Measurements from ENCODE around the gene JOSD2. TPM values are rescaled to one million over a fixed set of nuclear protein-coding genes. Genes with fewer than 3 reads are reported as not detected.
A peak's percentile ranks its signal among the peaks of the same experiment; 100 is the strongest.

Gene JOSD2
- total RNA-seq, 1 experiment from 2014 or later = 27.9 TPM

DNA sequence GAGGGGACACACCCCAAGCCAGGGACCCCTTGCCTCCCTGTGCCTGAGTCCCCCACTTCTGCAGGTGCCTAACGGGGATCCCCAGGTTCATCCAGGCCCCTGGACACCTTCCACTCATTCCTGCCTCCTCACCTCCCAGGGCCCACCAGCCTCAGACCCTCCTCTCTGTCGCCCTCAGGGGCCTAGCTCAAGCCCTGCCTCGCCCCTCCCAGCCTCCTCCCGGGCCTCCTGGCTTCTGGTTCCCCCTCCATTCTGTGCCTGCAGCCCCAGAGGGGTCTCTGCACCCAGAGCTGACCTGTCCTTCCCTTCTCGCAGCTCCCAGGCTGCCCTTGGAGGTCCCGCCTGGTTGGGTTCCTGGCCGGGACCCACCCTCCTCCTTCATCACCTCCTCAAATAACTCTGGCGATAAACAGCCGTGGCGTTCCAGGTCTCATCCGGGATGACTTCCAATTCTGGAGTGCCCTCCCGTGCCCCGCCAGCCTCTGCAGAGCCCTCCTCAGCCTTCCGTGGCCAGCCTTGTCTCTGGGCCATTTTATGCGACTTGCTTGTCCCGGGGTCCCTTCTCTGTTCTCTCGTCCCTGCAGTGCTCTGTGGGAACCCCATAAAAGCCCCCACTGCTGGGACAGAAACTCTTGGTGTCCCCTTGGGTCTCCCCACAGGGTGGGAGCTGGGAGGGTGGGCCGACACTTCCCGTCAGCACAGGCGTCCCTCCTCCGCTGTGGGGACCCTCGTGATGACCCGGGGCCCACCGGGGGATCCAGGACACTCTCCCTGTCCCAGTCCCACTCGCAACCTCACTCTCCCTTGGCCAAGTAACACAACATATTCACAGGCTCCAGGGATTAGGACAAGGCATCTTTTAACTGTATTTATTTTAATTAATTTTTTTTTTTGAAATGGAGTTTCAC, 9.2 kb downstream of the JOSD2 start:
- no peaks in the 10 kb centered on the region for H3K9me3 ChIP-seq
- TF ChIP-seq, protein P1, sequence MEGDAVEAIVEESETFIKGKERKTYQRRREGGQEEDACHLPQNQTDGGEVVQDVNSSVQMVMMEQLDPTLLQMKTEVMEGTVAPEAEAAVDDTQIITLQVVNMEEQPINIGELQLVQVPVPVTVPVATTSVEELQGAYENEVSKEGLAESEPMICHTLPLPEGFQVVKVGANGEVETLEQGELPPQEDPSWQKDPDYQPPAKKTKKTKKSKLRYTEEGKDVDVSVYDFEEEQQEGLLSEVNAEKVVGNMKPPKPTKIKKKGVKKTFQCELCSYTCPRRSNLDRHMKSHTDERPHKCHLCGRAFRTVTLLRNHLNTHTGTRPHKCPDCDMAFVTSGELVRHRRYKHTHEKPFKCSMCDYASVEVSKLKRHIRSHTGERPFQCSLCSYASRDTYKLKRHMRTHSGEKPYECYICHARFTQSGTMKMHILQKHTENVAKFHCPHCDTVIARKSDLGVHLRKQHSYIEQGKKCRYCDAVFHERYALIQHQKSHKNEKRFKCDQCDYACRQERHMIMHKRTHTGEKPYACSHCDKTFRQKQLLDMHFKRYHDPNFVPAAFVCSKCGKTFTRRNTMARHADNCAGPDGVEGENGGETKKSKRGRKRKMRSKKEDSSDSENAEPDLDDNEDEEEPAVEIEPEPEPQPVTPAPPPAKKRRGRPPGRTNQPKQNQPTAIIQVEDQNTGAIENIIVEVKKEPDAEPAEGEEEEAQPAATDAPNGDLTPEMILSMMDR (IDR thresholded peaks at IDR 0.05; ENCODE audit: insufficient read depth in 1 of 2, low read depth in 1 of 2, low read length in 1 of 2, severe bottlenecking in 1 of 2, unreplicated experiment in 1 of 2) = no peak
- H3K36me3 Mint-ChIP-seq (ENCODE audit: insufficient read depth, unreplicated experiment) = no peaks in the 10 kb centered on the region
- no peak overlapping the region for H3K27ac Mint-ChIP-seq (ENCODE audit: unreplicated experiment)
- CTCF ChIA-PET = no interaction called here
- H3K4me3 ChIP-seq (ENCODE audit: low read depth, low read length) = no peak overlapping the region
- H3K27me3 ChIP-seq (replicated peaks; ENCODE audit: control insufficient read depth, insufficient read depth, low read length) = no peaks in the 10 kb centered on the region
- intact Hi-C loops (cut with micrococcal nuclease; ENCODE audit: unreplicated experiment) = no loop called here
- no peak for DNase-seq
- no peaks in the 10 kb centered on the region for H3K36me3 ChIP-seq (ENCODE audit: control insufficient read depth, insufficient read depth, low read length)
- H3K9me3 Mint-ChIP-seq (ENCODE audit: unreplicated experiment) = no peaks in the 10 kb centered on the region
- H3K4me1 Mint-ChIP-seq (ENCODE audit: low read depth, unreplicated experiment) = peaks cover 13% of the 10 kb centered on the region
- POLR2A ChIA-PET = no interaction called here
- H3K4me3 Mint-ChIP-seq (ENCODE audit: unreplicated experiment) = no peak overlapping the region
- peaks cover 19% of the 10 kb centered on the region for H3K4me1 ChIP-seq
- H3K27me3 Mint-ChIP-seq (ENCODE audit: insufficient read depth, unreplicated experiment) = no peaks in the 10 kb centered on the region
- BruUV-seq (replicated peaks) = no TSS peak

DNA sequence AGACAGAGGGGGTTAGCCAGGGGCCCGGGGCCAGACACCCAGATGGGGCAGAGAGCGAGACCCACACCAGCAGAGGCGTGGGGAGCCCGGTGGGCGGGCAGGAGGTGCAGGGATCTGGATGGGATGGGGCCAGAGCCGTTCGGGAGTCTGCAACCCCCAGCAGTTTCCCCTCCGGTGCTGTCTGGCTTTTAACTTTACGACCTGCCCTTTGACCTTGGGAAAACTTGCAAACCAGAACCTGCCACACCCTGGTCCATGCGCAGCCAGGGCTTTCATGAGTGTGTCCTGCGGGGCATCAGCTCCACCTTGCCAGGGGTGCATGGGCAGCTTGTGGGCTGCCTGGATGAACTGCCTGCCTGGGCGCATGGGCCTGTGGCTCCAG, 9.8 kb downstream of the JOSD2 start:
- peak; percentile 56 to 63 for DNase-seq
- peak overlapping the region; percentile 8 for H3K4me3 Mint-ChIP-seq (ENCODE audit: unreplicated experiment)
- no peaks in the 10 kb centered on the region for H3K9me3 ChIP-seq
- ChIA-PET CTCF (no interaction called here), POLR2A (interaction anchor here (0.5 kb wide), 1 partner anchor 10 kb away, joined by 3 read pairs; the partner anchor contains the start of gene JOSD2)
- TF ChIP-seq, protein P1 (IDR thresholded peaks at IDR 0.05; ENCODE audit: insufficient read depth in 1 of 2, low read depth in 1 of 2, low read length in 1 of 2, severe bottlenecking in 1 of 2, unreplicated experiment in 1 of 2) = no peak
- no peak overlapping the region for H3K27ac Mint-ChIP-seq (ENCODE audit: unreplicated experiment)
- no peaks in the 10 kb centered on the region for H3K36me3 Mint-ChIP-seq (ENCODE audit: insufficient read depth, unreplicated experiment)
- intact Hi-C loops (cut with micrococcal nuclease; ENCODE audit: unreplicated experiment) = no loop called here
- H3K27me3 ChIP-seq (replicated peaks; ENCODE audit: control insufficient read depth, insufficient read depth, low read length) = no peaks in the 10 kb centered on the region
- no peaks in the 10 kb centered on the region for H3K36me3 ChIP-seq (ENCODE audit: control insufficient read depth, insufficient read depth, low read length)
- no peak overlapping the region for H3K4me3 ChIP-seq (ENCODE audit: low read depth, low read length)
- no peaks in the 10 kb centered on the region for H3K27me3 Mint-ChIP-seq (ENCODE audit: insufficient read depth, unreplicated experiment)
- BruUV-seq (replicated peaks) = no TSS peak
- no peaks in the 10 kb centered on the region for H3K9me3 Mint-ChIP-seq (ENCODE audit: unreplicated experiment)
- H3K4me1 Mint-ChIP-seq (ENCODE audit: low read depth, unreplicated experiment) = peaks cover 13% of the 10 kb centered on the region
- H3K4me1 ChIP-seq = peaks cover 19% of the 10 kb centered on the region

DNA sequence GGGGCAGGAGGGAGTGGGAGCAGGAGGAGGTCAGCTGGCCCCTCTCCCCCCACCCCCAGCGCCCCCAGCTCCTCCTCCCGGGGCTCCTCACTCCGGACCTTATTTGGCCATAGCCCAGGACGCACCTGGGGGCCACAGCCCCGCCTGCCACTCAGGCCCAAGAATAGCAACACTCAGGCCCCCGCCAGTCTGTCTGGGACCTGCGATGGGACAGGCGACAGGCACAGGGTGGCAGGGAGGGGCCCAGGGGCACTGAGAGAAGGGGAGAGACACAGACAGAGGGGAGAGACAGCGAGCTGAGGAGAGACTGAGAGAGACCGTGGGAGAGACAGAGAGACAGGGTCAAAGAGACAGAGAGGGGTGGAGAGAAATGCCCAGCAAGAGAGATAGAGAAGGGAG, 10.2 kb downstream of the JOSD2 start:
- Histone ChIP-seq H3K4me3 (ENCODE audit: low read depth, low read length) (no peak overlapping the region), H3K4me1 (peaks cover 19% of the 10 kb centered on the region), H3K27me3 (replicated peaks; ENCODE audit: control insufficient read depth, insufficient read depth, low read length) (no peaks in the 10 kb centered on the region), H3K9me3 (no peaks in the 10 kb centered on the region), H3K36me3 (ENCODE audit: control insufficient read depth, insufficient read depth, low read length) (no peaks in the 10 kb centered on the region)
- no TSS peak for BruUV-seq (replicated peaks)
- ChIA-PET CTCF (interaction anchor here (0.9 to 1.0 kb wide), 3 partner anchors 10 to 56 kb away, joined by 4 to 9 read pairs (median 4); partner anchors contain the start of gene JOSD2), POLR2A (interaction anchor here (0.5 kb wide), 1 partner anchor 10 kb away, joined by 3 read pairs; the partner anchor contains the start of gene JOSD2)
- H3K27ac Mint-ChIP-seq (ENCODE audit: unreplicated experiment) = no peak overlapping the region
- TF ChIP-seq, protein P1 (IDR thresholded peaks at IDR 0.05; ENCODE audit: insufficient read depth in 1 of 2, low read depth in 1 of 2, low read length in 1 of 2, severe bottlenecking in 1 of 2, unreplicated experiment in 1 of 2) = no peak
- no peaks in the 10 kb centered on the region for H3K27me3 Mint-ChIP-seq (ENCODE audit: insufficient read depth, unreplicated experiment)
- intact Hi-C loops (cut with micrococcal nuclease; ENCODE audit: unreplicated experiment) = no loop called here
- H3K4me1 Mint-ChIP-seq (ENCODE audit: low read depth, unreplicated experiment) = peaks cover 13% of the 10 kb centered on the region
- H3K36me3 Mint-ChIP-seq (ENCODE audit: insufficient read depth, unreplicated experiment) = no peaks in the 10 kb centered on the region
- H3K4me3 Mint-ChIP-seq (ENCODE audit: unreplicated experiment) = peak overlapping the region; percentile 8
- H3K9me3 Mint-ChIP-seq (ENCODE audit: unreplicated experiment) = no peaks in the 10 kb centered on the region
- DNase-seq = no peak

Measured in Caco-2 (cell line).